GM10266 (cell line): ENCODE results near the gene SLC4A4.

Experiments used
- DNase-seq: peaks from one replicate; pipeline ENCODE4 v3.0.0; 2012; ENCODE audit errors: extremely low spot score
- CTCF ChIP-seq: IDR thresholded peaks from 2 replicates; pipeline ENCODE4 v1.5.1; 2012; ENCODE audit warnings: mild to moderate bottlenecking, low read depth; ENCODE audit not compliant: control insufficient read depth, insufficient read depth; ENCODE audit errors: missing control alignments

Gene SLC4A4

GRCh38 chr4:71333368-71333767 lies 5.5 kb upstream of the SLC4A4 start:
- TF ChIP-seq CTCF = no peak
- DNase-seq = no peak

- DNase-seq = no peak
- no peak for TF ChIP-seq CTCF
These were observed 4.9 kb upstream of the SLC4A4 start for GRCh38 chr4:71333960-71334359.

GRCh38 chr4:71334465-71334882 lies 4.3 kb upstream of the SLC4A4 start:
- no peak for TF ChIP-seq CTCF
- no peak for DNase-seq

- TF ChIP-seq CTCF = no peak
- DNase-seq = no peak
These were observed 5.0 kb downstream of the SLC4A4 start for GRCh38 chr4:71343670-71344466.

- DNase-seq = no peak
- TF ChIP-seq CTCF = no peak
These were observed 7.9 kb downstream of the SLC4A4 start for GRCh38 chr4:71346710-71347109.

GRCh38 chr4:71348586-71348985 lies 9.8 kb downstream of the SLC4A4 start:
- no peak for TF ChIP-seq CTCF
- no peak for DNase-seq

GRCh38 chr4:71355045-71355444 lies 16.2 kb downstream of the SLC4A4 start:
- no peak for TF ChIP-seq CTCF
- no peak for DNase-seq
